ENCODE results near the gene SPATA2. TPM values are rescaled to one million over a fixed set of nuclear protein-coding genes. Genes with fewer than 3 reads are reported as not detected.

Gene SPATA2
- total and polyA plus RNA-seq, 4 donors = 1.2 to 3.4 (median 1.4) TPM

- Histone ChIP-seq H3K36me3 (ENCODE audit: control insufficient read depth in 4 of 4, insufficient read depth in 3 of 4, low read depth in 1 of 4, low read length in 3 of 4) (peaks cover 5 to 23% (median 9%) of the 10 kb centered on the region in 4 donors), H3K9me3 (ENCODE audit: control insufficient read depth in 4 of 4, low read length in 3 of 4) (no peaks in the 10 kb centered on the region), H3K9ac (ENCODE audit: low read depth in 1 of 2, low read length in 2 of 2) (no peak overlapping the region), H3K4me3 (ENCODE audit: low read depth in 1 of 3, low read length in 3 of 3) (no peak overlapping the region), H3K4me1 (ENCODE audit: control insufficient read depth in 4 of 4, insufficient read depth in 4 of 4, low read length in 3 of 4) (peaks cover 4 to 42% (median 35%) of the 10 kb centered on the region in 4 donors), H3K27me3 (ENCODE audit: control insufficient read depth in 4 of 4, insufficient read depth in 4 of 4, low read length in 3 of 4) (no peaks in the 10 kb centered on the region), H3K27ac (ENCODE audit: low read depth in 1 of 2, low read length in 2 of 2) (peak overlapping the region; percentile 46 to 54)
- no peak for DNase-seq (ENCODE audit: low spot score)
- TF ChIP-seq JUND (IDR thresholded peaks at IDR 0.05) (no peak), YY1 (IDR thresholded peaks at IDR 0.05) (no peak)
- WGBS = 67% methylated on average over 4 of the region's 4 CpGs
Observed at GRCh38 chr20:49910340-49910706, 5.0 kb downstream of the SPATA2 start.

- Histone ChIP-seq H3K4me1 (ENCODE audit: control insufficient read depth in 4 of 4, insufficient read depth in 4 of 4, low read length in 3 of 4) (peaks cover 4 to 39% (median 33%) of the 10 kb centered on the region in 4 donors), H3K9me3 (ENCODE audit: control insufficient read depth in 4 of 4, low read length in 3 of 4) (no peaks in the 10 kb centered on the region), H3K36me3 (ENCODE audit: control insufficient read depth in 4 of 4, insufficient read depth in 3 of 4, low read depth in 1 of 4, low read length in 3 of 4) (peaks cover 5 to 28% (median 9%) of the 10 kb centered on the region in 4 donors), H3K9ac (ENCODE audit: low read depth in 1 of 2, low read length in 2 of 2) (peak overlapping the region in 1 of 2 donors; percentile 1), H3K27me3 (ENCODE audit: control insufficient read depth in 4 of 4, insufficient read depth in 4 of 4, low read length in 3 of 4) (no peaks in the 10 kb centered on the region), H3K4me3 (ENCODE audit: low read depth in 1 of 3, low read length in 3 of 3) (no peak overlapping the region), H3K27ac (ENCODE audit: low read depth in 1 of 2, low read length in 2 of 2) (peak overlapping the region; percentile 46 to 54)
- 28% methylated on average over 28 of the region's 28 CpGs for WGBS
- no peak for DNase-seq (ENCODE audit: low spot score)
- TF ChIP-seq CTCF (IDR thresholded peaks at IDR 0.05; ENCODE audit: low read depth, low read length, missing input control) (peak; percentile 50), RXRA (IDR thresholded peaks at IDR 0.05) (peak; percentile 21 to 39), JUND (IDR thresholded peaks at IDR 0.05) (peak; percentile 6 to 11), RAD21 (IDR thresholded peaks at IDR 0.05) (peak; percentile 69 to 76), SP1 (IDR thresholded peaks at IDR 0.05) (peak; percentile 71), NR2F2 (IDR thresholded peaks at IDR 0.05) (peak; percentile 25), MAX (IDR thresholded peaks at IDR 0.05) (no peak), FOXA2 (IDR thresholded peaks at IDR 0.05) (no peak), REST (IDR thresholded peaks at IDR 0.05) (peak; percentile 15), YY1 (IDR thresholded peaks at IDR 0.05) (peak; percentile 10), HNF4G (IDR thresholded peaks at IDR 0.05) (no peak), HNF4A (conservative IDR thresholded peaks at IDR 0.05) (peak; percentile 88 to 90), FOXA1 (IDR thresholded peaks at IDR 0.05) (no peak)
Observed at GRCh38 chr20:49909499-49910339, 5.6 kb downstream of the SPATA2 start.
